Right lobe of liver (tissue), 6 donors: ENCODE measurements around the gene COL27A1. TPM values are rescaled to one million over a fixed set of nuclear protein-coding genes. Genes with fewer than 3 reads are reported as not detected.
A peak's percentile ranks its signal among the peaks of the same experiment; 100 is the strongest.

Experiments used
- ATAC-seq, 4 donors: fragments of 200-7000 bp; cut with Tn5 transposase; one replicate each; pipeline ENCODE4 v1.9.1; 2020; ENCODE audit warnings: mild to moderate bottlenecking in 4 of 4, moderate library complexity in 4 of 4
- DNase-seq, 3 donors: peaks; one replicate each; pipeline ENCODE4 v3.0.0-alpha.2; 2020
- H3K27ac ChIP-seq, 3 donors: fragments of 200-600 bp; one replicate each; pipeline ENCODE4 v1.8.0; 2022
- H3K27me3 ChIP-seq, 2 donors: fragments of 200-600 bp; one replicate each; pipeline ENCODE4 v1.8.0; 2022
- H3K36me3 ChIP-seq, 4 donors: fragments of 200-600 bp; sonication (generic) in 1 of 4; one replicate each; pipeline versions ENCODE4 v1.5.1 to v1.8.0; 2017 to 2022; ENCODE audit warnings: control low read depth in 1 of 4
- H3K4me1 ChIP-seq, 4 donors: fragments of 200-600 bp; sonication (generic) in 1 of 4; one replicate each; pipeline versions ENCODE4 v1.5.1 to v1.8.0; 2017 to 2022; ENCODE audit warnings: control low read depth in 1 of 4
- H3K4me3 ChIP-seq, 3 donors: fragments of 200-600 bp; one replicate each; pipeline ENCODE4 v1.8.0; 2022
- H3K9me3 ChIP-seq, 4 donors: fragments of 200-600 bp; sonication (generic) in 1 of 4; one replicate each; pipeline versions ENCODE4 v1.5.1 to v1.8.0; 2017 to 2022; ENCODE audit warnings: control low read depth in 1 of 4
- CTCF ChIP-seq, 4 donors: fragments of 200-600 bp in 3 of 4; fragments of 450-650 bp in 1 of 4; IDR thresholded peaks; one replicate each; pipeline versions ENCODE4 v1.5.1 to v1.8.0; 2016 to 2022; ENCODE audit warnings: antibody characterized with exemption in 4 of 4, mild to moderate bottlenecking in 2 of 4
- POLR2A ChIP-seq: fragments of 450-650 bp; IDR thresholded peaks from one replicate; pipeline ENCODE4 v1.6.1; 2017; ENCODE audit warnings: antibody characterized with exemption, mild to moderate bottlenecking
- WGBS: methylation state at CpG from one replicate; pipeline ENCODE4 v1.1.6; 2018; ENCODE audit warnings: low coverage, low lambda C conversion rate; ENCODE audit not compliant: insufficient coverage; ENCODE audit errors: missing lambda C conversion rate; 5-methylcytosine and 5-hydroxymethylcytosine counted together
- intact Hi-C, 2 donors: fragments of 100-400 bp; cut with DNase I; formaldehyde crosslinking; loops; one replicate each; pipeline versions ENCODE4 v1.11.2 to v1.14.1; 2022
- total RNA-seq, 6 experiments: library from RNA; depleted of rRNA in 2 of 6; stranded (reverse); fragments of >200 nt in 2 of 6; fragmentation: NEBNext Ultra II Directional in 3 of 6; extraction: Animal tissue kit (Norgen Biotek cat#: 25700) in 3 of 6; gene quantifications; one replicate each; pipeline versions ENCODE4 v1.1.0 to v1.2.4, GENCODE V29; 2016 to 2023
- donor health status: DM: no; HTN: yes; CAD: no.
- donor health status: DM: no; HTN: no; CAD: no.
- donor health status: DM: no; HTN: no; CAD: no.
- donor health status: DM: no; HTN: yes; CAD: no.
- donor health status: DM: no; HTN: yes; CAD: no.

Gene COL27A1
- total RNA-seq, 6 experiments from 2014 or later: 11.8 to 51.9 (median 29.3) TPM

- no peaks in the 10 kb centered on the region for H3K27me3 ChIP-seq
- no peaks in the 10 kb centered on the region for H3K9me3 ChIP-seq
- H3K4me3 ChIP-seq: no peak overlapping the region
- H3K27ac ChIP-seq: no peak overlapping the region
- TF ChIP-seq CTCF (IDR thresholded peaks at IDR 0.05) (no peak), POLR2A (no peak)
- no peak for ATAC-seq
- H3K4me1 ChIP-seq: no peaks in the 10 kb centered on the region
- peaks cover 0 to 6% (median 0%) of the 10 kb centered on the region in 4 donors for H3K36me3 ChIP-seq
- intact Hi-C loops: no loop called here
- 70% methylated on average over 7 of the region's 10 CpGs for WGBS
- peak in 2 of 3 donors; percentile 35 to 36 for DNase-seq
Observed at GRCh38 chr9:114282104-114282485, 126.8 kb downstream of the COL27A1 start.

- Histone ChIP-seq H3K27me3 (no peaks in the 10 kb centered on the region), H3K4me1 (no peaks in the 10 kb centered on the region), H3K27ac (no peak overlapping the region), H3K36me3 (peaks cover 0 to 6% (median 0%) of the 10 kb centered on the region in 4 donors), H3K9me3 (no peaks in the 10 kb centered on the region), H3K4me3 (no peak overlapping the region)
- peak in 2 of 3 donors; percentile 2 to 23 for DNase-seq
- 94% methylated on average over 4 of the region's 6 CpGs for WGBS
- intact Hi-C loops: no loop called here
- TF ChIP-seq CTCF (IDR thresholded peaks at IDR 0.05) (no peak), POLR2A (no peak)
- no peak for ATAC-seq
Observed at GRCh38 chr9:114282507-114282906, 127.2 kb downstream of the COL27A1 start.

- ATAC-seq (no peak), DNase-seq (peak in 2 of 3 donors; percentile 11 to 14)
- Histone ChIP-seq H3K27me3 (no peaks in the 10 kb centered on the region), H3K27ac (no peak overlapping the region), H3K9me3 (no peaks in the 10 kb centered on the region), H3K36me3 (peaks cover 0 to 6% (median 0%) of the 10 kb centered on the region in 4 donors), H3K4me3 (no peak overlapping the region), H3K4me1 (no peaks in the 10 kb centered on the region)
- 54% methylated on average over 5 of the region's 5 CpGs for WGBS
- intact Hi-C loops: no loop called here
- TF ChIP-seq CTCF (IDR thresholded peaks at IDR 0.05) (no peak), POLR2A (no peak)
Observed at GRCh38 chr9:114282926-114283325, 127.6 kb downstream of the COL27A1 start.

- Histone ChIP-seq H3K4me1 (no peaks in the 10 kb centered on the region), H3K27ac (no peak overlapping the region), H3K27me3 (no peaks in the 10 kb centered on the region), H3K9me3 (no peaks in the 10 kb centered on the region), H3K4me3 (no peak overlapping the region), H3K36me3 (peaks cover 0 to 6% (median 0%) of the 10 kb centered on the region in 4 donors)
- DNase-seq: peak in 2 of 3 donors; percentile 31 to 40
- ATAC-seq: no peak
- intact Hi-C loops: no loop called here
- no peak for TF ChIP-seq CTCF (IDR thresholded peaks at IDR 0.05)
- WGBS: 100% methylated on average over 1 of the region's 14 CpGs
Observed at GRCh38 chr9:114283551-114284111, 128.3 kb downstream of the COL27A1 start.
